ENCODE measurements around the gene DGKD.

Gene DGKD

DNA sequence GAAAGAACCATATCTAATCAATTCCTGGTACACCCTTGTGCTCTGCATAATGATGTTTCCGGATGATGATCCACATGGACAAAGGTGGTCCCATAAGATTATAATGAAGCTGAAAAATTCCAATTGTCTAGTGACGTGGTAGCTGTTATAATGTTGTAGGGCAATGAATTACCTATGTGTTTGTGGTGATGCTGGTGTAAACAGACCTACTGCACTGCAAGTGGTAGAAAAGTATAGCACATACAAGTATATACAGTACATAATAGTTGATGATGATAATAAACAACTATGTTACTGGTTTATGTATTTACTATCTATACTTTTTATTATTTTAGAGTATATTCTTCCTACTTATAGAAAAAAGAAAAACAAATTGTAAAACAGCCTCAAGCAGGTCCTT is 8.4 kb downstream of the DGKD start:
- no peaks in the 10 kb centered on the region for H3K9me2 ChIP-seq (replicated peaks; ENCODE audit: insufficient read depth, low read length)
- H3K27ac ChIP-seq (ENCODE audit: low read length) = no peak overlapping the region
- no peak overlapping the region for H3K9ac ChIP-seq (ENCODE audit: low read length)
- no peak overlapping the region for H3K4me2 ChIP-seq (ENCODE audit: low read depth, low read length)
- H3K4me1 ChIP-seq (ENCODE audit: low read length) = no peaks in the 10 kb centered on the region
- H4K20me1 ChIP-seq (ENCODE audit: insufficient read depth, low read length) = no peaks in the 10 kb centered on the region
- no peak overlapping the region for H2AFZ ChIP-seq (ENCODE audit: low read length)
- no peaks in the 10 kb centered on the region for H3K9me3 ChIP-seq (replicated peaks; ENCODE audit: insufficient read depth, low read length)
- H3K79me2 ChIP-seq (ENCODE audit: low read length) = peaks cover 65% of the 10 kb centered on the region
- H3F3A ChIP-seq (ENCODE audit: insufficient read depth, low read length) = no peaks in the 10 kb centered on the region
- H3K27me3 ChIP-seq (replicated peaks; ENCODE audit: insufficient read depth, low read length) = no peaks in the 10 kb centered on the region
- no peak overlapping the region for H3K4me3 ChIP-seq (ENCODE audit: low read length)
- no peak for TF ChIP-seq EZH2phosphoT487 (IDR thresholded peaks at IDR 0.05; ENCODE audit: low read length)
- no peak for TF ChIP-seq CTCF (IDR thresholded peaks at IDR 0.05; ENCODE audit: low read length)
- no peak for TF ChIP-seq EZH2 (optimal IDR thresholded peaks at IDR 0.05; ENCODE audit: low read depth, low read length)
- no peaks in the 10 kb centered on the region; the same call in none of the 2 replicates for H3K36me3 ChIP-seq (replicated peaks; ENCODE audit: insufficient read depth, low read length)
- DNase-seq = no peak

DNA sequence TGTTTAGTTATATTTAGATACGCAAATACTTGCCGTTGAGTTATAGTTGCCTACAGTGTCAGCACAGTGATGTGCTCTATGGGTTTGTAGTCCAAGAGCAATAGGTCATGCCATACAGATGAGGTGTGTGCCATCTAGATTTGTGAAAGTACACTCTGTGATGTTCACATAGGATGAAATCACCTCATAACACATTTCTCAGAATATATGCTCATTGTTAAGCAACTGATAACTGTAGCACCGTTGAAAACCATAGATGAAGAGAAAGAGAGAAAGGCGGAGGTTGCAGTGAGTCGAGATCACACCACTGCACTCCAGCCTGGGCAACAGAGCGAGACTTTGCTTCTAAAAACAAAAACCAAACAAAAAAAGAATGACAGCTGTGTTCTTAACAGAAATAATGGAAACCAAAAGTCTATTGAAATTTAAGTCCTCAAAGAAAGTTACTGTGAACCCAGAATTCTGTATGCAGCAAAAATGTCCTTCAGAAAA is 9.5 kb downstream of the DGKD start:
- no peaks in the 10 kb centered on the region for H3F3A ChIP-seq (ENCODE audit: insufficient read depth, low read length)
- no peaks in the 10 kb centered on the region for H4K20me1 ChIP-seq (ENCODE audit: insufficient read depth, low read length)
- H3K9me3 ChIP-seq (replicated peaks; ENCODE audit: insufficient read depth, low read length) = no peaks in the 10 kb centered on the region
- H3K4me2 ChIP-seq (ENCODE audit: low read depth, low read length) = no peak overlapping the region
- H2AFZ ChIP-seq (ENCODE audit: low read length) = no peak overlapping the region
- no peaks in the 10 kb centered on the region for H3K9me2 ChIP-seq (replicated peaks; ENCODE audit: insufficient read depth, low read length)
- H3K79me2 ChIP-seq (ENCODE audit: low read length) = peaks cover 60% of the 10 kb centered on the region
- no peak for DNase-seq
- H3K4me1 ChIP-seq (ENCODE audit: low read length) = no peaks in the 10 kb centered on the region
- H3K27me3 ChIP-seq (replicated peaks; ENCODE audit: insufficient read depth, low read length) = no peaks in the 10 kb centered on the region
- no peaks in the 10 kb centered on the region; the same call in none of the 2 replicates for H3K36me3 ChIP-seq (replicated peaks; ENCODE audit: insufficient read depth, low read length)
- TF ChIP-seq CTCF (IDR thresholded peaks at IDR 0.05; ENCODE audit: low read length) (no peak), EZH2 (optimal IDR thresholded peaks at IDR 0.05; ENCODE audit: low read depth, low read length) (no peak), EZH2phosphoT487 (IDR thresholded peaks at IDR 0.05; ENCODE audit: low read length) (no peak)
- H3K9ac ChIP-seq (ENCODE audit: low read length) = no peak overlapping the region
- H3K27ac ChIP-seq (ENCODE audit: low read length) = no peak overlapping the region
- no peak overlapping the region for H3K4me3 ChIP-seq (ENCODE audit: low read length)

DNA sequence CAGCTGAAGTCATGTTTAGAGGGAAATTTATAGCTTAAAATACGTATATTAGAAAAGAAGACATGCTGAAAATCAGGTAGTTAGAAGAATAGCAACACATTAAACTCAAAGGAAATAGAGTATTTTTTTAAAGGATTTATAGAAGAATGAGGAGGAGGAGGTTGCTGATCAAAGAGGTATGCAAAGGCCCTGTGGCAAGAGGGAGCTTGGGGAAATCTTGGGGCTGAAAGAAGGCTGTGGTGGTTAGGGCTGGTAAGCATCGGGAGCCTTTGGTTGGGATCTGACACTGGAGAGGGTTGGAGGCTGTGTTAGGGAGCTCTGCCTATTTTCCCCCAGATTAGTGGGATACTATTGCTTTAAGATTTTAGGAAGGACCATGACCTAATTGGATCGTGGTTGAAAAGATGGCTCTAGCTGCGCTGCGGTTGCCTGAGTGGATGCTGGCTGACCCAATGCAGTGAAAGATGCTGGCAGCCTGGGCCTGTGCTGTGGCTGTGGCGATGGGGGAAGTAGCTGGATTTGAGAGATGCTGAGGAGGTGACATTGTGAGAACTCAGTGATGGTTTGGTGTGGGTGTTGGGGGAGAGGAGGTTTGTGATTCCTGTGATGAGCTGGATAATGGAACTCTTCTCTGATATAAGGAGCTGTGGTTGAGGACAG is 11.7 kb downstream of the DGKD start:
- H3K27ac ChIP-seq (ENCODE audit: low read length) = no peak overlapping the region
- H3F3A ChIP-seq (ENCODE audit: insufficient read depth, low read length) = no peaks in the 10 kb centered on the region
- DNase-seq = no peak
- H3K9me2 ChIP-seq (replicated peaks; ENCODE audit: insufficient read depth, low read length) = no peaks in the 10 kb centered on the region
- no peaks in the 10 kb centered on the region; the same call in none of the 2 replicates for H3K36me3 ChIP-seq (replicated peaks; ENCODE audit: insufficient read depth, low read length)
- H3K9me3 ChIP-seq (replicated peaks; ENCODE audit: insufficient read depth, low read length) = no peaks in the 10 kb centered on the region
- no peaks in the 10 kb centered on the region for H4K20me1 ChIP-seq (ENCODE audit: insufficient read depth, low read length)
- H3K4me2 ChIP-seq (ENCODE audit: low read depth, low read length) = no peak overlapping the region
- no peak for TF ChIP-seq CTCF (IDR thresholded peaks at IDR 0.05; ENCODE audit: low read length)
- TF ChIP-seq EZH2phosphoT487 (IDR thresholded peaks at IDR 0.05; ENCODE audit: low read length) = no peak
- TF ChIP-seq EZH2 (optimal IDR thresholded peaks at IDR 0.05; ENCODE audit: low read depth, low read length) = no peak
- H2AFZ ChIP-seq (ENCODE audit: low read length) = no peak overlapping the region
- no peaks in the 10 kb centered on the region for H3K27me3 ChIP-seq (replicated peaks; ENCODE audit: insufficient read depth, low read length)
- H3K9ac ChIP-seq (ENCODE audit: low read length) = no peak overlapping the region
- peaks cover 58% of the 10 kb centered on the region for H3K79me2 ChIP-seq (ENCODE audit: low read length)
- no peaks in the 10 kb centered on the region for H3K4me1 ChIP-seq (ENCODE audit: low read length)
- H3K4me3 ChIP-seq (ENCODE audit: low read length) = no peak overlapping the region

All from MM.1S (cell line).